ENCODE results near the gene MAP4.

The MAP4 gene

GRCh38 chr3:47863391-47864128 is 152.7 kb downstream of the MAP4 start:
- no peak for DNase-seq (ENCODE audit: low read depth)

DNA sequence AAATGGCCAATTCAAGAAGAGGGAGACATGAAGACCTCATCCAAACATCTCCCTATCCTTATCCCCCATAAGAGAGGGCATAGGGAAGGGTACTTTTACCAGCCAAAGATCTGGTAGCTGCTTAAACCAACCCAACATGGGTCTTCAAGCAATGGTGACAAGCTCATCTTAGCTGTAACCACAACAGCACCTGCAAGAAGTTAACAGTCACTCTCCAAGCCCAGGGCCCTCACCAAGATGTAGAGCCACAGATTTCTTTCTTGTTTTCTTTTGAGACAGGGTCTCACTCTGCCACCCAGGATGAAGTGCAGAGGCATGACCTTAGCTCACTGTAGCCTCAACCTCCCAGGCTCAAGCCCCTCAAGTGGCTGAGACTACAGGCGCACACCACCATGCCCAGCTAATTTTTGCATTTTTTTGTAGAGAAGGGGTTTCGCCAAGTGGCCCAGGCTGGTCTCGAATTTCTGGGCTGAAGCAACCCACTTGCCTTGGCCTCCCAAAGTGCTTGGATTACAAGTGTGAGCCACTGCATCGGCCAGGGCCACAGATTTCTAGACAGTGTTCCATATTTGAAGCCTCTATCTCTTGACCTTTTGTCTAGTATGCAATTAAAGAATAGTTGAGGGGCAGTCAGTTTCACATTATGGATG is 156.1 kb downstream of the MAP4 start:
- no peak for DNase-seq (ENCODE audit: low read depth)

DNA sequence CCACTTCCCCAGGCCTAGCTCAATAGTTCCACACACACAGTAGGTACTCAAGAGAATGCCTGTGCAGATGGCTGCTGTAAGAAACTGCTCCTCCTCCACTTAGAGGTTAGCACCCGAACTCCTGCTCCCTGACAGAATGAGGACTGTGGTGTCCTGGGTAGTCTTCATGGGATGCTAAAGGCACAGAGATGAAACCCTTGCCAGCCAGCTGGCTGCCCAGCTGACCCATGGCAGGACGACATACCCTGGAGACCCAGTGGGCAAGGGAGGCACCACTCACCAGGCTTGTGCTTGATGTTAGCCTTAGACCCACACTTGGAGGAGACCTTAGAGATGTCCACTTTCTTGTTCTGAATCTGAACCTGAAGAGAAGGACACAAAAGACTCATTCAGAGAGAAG is 159.1 kb downstream of the MAP4 start:
- DNase-seq (ENCODE audit: low read depth), result no peak

- no peak for DNase-seq (ENCODE audit: low read depth)
These were observed 159.5 kb downstream of the MAP4 start for GRCh38 chr3:47856669-47857068.

DNA sequence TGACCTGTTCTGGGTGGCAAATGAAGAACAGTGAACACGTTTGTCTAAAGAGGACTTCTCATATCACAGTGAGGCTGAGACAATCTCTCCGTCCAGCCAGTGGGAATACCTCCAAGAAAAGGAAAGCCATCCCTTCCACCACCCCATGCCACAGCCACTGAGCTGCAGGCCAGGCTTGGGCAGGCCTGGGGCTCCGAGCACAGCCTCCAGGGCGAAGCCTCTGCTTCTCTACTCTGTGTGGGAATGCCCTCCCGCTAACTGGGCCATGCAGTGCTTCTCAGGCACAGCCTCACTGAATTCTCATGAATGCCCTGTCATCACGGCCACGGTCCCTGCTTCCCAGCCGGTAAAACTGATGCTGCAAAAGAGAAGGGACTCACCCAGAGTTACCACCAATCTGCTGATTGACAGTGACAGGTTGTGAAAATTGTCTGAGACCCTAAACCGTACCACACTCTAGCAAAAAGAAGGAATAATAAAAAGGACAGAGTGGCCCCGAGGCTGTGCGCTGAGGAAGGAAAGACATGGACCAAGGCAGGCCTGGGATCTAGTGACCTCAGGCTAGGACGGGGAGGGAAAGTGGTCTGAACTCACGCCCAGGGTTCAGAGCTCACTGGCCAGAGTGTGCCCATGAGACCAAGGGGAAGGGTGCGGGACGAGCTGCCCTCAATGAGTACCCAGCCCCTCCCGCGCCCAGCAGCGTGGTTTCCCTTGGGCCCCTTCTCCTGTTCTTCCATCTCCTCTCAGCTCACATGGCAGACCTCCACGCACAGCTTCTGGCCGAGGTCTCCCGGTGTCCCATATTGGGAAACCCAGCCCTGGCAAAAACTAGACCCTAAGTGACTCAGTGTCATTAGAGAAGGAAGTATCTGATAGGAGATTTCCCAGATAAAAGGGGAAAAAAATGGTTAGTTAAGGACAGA is 160.5 kb downstream of the MAP4 start:
- no peak for DNase-seq (ENCODE audit: low read depth)

- no peak for DNase-seq (ENCODE audit: low read depth)
These were observed 161.3 kb downstream of the MAP4 start for GRCh38 chr3:47854720-47855455.

- DNase-seq (ENCODE audit: low read depth), result no peak
These were observed 161.9 kb downstream of the MAP4 start for GRCh38 chr3:47854267-47854666.

GRCh38 chr3:47852604-47853602 is 163.3 kb downstream of the MAP4 start:
- DNase-seq (ENCODE audit: low read depth), result no peak

DNA sequence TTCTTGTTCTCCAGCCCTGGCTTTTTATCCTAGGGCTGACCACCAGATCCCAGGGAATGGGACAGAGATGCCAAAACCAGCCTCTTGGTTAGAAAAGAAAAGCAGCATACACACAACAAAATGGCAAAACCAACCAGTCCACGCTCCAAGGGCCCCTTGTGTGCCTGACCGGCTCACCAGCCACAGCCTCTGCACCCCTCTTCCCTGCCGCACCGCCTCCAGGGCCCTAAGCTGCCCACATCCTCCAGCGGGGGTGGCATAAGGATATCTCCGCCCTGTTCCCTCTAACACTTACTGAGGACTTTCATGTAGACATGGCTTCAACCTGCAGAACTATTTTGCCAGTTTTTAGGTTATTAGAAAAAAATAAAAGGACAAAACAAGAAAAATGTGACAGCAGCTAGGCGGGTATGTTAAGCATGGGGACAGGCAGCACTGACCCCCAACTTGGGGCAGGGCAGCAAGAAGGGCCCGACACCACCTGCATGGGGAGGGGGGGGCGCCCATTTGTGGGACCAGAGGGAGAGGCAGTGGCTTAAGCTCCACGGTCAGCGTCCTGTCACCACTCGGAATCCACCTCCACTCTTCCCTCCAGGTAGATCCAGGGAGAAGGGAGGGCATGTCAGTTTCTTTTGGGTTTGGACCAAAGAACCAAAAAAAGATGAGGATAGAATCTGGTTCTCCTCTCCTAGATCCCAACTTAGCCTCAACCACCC is 164.2 kb downstream of the MAP4 start:
- DNase-seq (ENCODE audit: low read depth), result no peak

- DNase-seq (ENCODE audit: low read depth), result no peak
These were observed 165.4 kb downstream of the MAP4 start for GRCh38 chr3:47850564-47851410.

GRCh38 chr3:47849699-47850563 is 166.3 kb downstream of the MAP4 start:
- DNase-seq (ENCODE audit: low read depth), result no peak

- DNase-seq (ENCODE audit: low read depth), result no peak
These were observed 167.0 kb downstream of the MAP4 start for GRCh38 chr3:47849186-47849698.

- DNase-seq (ENCODE audit: low read depth), result no peak
These were observed 167.6 kb downstream of the MAP4 start for GRCh38 chr3:47848599-47849117.

DNA sequence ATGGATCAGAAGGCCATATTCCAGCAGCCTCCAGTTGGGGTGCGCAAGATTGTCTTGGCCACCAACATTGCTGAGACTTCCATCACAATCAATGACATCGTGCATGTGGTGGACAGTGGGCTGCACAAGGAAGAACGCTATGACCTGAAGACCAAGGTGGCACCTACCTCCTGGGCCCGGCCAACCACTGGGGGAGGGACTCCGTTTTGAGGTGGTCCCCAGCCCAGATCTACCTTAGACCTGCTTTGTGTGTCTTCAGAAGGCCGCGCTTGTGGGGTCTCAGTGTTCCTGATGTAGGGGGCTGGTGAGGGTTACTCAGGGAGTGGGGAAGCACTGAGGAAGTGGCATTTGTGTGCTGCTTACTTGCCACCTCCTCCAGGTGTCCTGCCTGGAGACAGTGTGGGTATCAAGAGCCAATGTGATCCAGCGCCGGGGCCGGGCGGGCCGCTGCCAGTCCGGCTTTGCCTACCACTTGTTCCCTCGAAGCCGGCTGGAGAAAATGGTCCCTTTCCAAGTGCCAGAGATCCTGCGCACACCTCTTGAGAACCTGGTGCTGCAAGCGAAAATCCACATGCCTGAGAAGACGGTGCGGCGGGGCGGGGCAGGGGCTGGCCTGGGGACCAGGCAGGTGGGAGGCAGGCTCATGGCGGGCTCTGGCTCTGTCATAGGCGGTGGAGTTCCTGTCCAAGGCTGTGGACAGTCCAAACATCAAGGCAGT is 168.3 kb downstream of the MAP4 start:
- DNase-seq (ENCODE audit: low read depth), result no peak

DNA sequence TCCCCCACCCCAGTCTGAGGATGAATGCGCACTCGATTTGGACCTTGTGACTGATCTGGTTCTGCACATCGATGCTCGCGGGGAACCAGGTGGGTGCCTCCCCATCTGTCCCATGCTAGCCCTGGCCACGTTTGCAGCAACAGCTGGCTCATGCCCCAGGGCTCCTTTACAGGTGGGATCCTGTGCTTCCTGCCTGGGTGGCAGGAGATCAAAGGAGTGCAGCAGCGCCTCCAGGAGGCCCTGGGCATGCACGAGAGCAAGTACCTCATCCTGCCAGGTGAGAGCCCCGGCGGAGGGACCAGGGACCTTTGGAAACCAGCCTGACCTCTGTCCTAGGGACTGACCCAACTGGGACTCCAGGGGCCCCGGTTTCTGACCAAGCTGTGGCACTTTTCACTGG is 169.0 kb downstream of the MAP4 start:
- no peak for DNase-seq (ENCODE audit: low read depth)

DNA sequence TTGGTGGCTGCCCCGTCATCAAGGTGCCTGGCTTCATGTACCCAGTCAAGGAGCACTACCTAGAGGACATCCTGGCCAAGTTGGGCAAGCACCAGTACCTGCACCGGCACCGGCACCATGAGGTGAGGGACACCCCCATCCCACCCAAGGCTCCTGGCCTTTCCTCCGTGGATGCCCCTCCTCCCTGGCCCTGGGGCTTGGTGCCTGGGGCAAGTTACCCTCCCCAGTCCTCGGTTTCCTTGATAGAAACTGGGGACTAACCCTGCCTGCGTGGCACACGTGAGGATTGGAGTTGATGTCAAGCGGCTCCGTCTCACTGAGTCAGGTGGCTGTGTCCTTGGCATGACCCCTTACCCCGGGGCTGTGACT is 169.4 kb downstream of the MAP4 start:
- no peak for DNase-seq (ENCODE audit: low read depth)
